GM04504 (cell line): Measurements from ENCODE around the gene SSX4B.
"Not testable (repeated sequence)": the region's sequence is repeated elsewhere in the genome, so short reads cannot be mapped to it uniquely, and the experiment has no call there.

Experiments
- DNase-seq: peaks from one replicate; pipeline ENCODE4 v3.0.0-alpha.2; 2012; ENCODE audit warnings: low read depth

SSX4B gene

GRCh38 chrX:48411860-48412259, at the start of gene SSX4B:
Gene SSX4B, minus strand, starts transcription at chrX:48411960. Its CDS starts 588 bp downstream, at chrX:48411372.
- not testable (repeated sequence) for DNase-seq

GRCh38 chrX:48460606-48461005, 48.8 kb upstream of the SSX4B start:
- DNase-seq: no peak

- no peak for DNase-seq
These were observed 48.3 kb upstream of the SSX4B start for GRCh38 chrX:48460031-48460430.

- DNase-seq: no peak
These were observed 47.7 kb upstream of the SSX4B start for GRCh38 chrX:48459483-48459882.

- DNase-seq: no peak
These were observed 47.0 kb upstream of the SSX4B start for GRCh38 chrX:48458711-48459110.

- DNase-seq: no peak
These were observed 45.0 kb upstream of the SSX4B start for GRCh38 chrX:48456628-48457331.

GRCh38 chrX:48451708-48452107, 39.9 kb upstream of the SSX4B start:
- no peak for DNase-seq

GRCh38 chrX:48450076-48450475, 38.3 kb upstream of the SSX4B start:
- no peak for DNase-seq

- not testable (repeated sequence) for DNase-seq
These were observed 35.4 kb upstream of the SSX4B start for GRCh38 chrX:48447201-48447600.

GRCh38 chrX:48433713-48434112, 22.0 kb upstream of the SSX4B start:
- not testable (repeated sequence) for DNase-seq

GRCh38 chrX:48430166-48430565, 18.4 kb upstream of the SSX4B start:
- not testable (repeated sequence) for DNase-seq

- DNase-seq: not testable (repeated sequence)
These were observed 17.8 kb upstream of the SSX4B start for GRCh38 chrX:48429606-48430005.

- DNase-seq: not testable (repeated sequence)
These were observed 15.4 kb upstream of the SSX4B start for GRCh38 chrX:48427027-48427716.

- DNase-seq: not testable (repeated sequence)
These were observed 13.9 kb downstream of the SSX4B start for GRCh38 chrX:48397825-48398224.

- not testable (repeated sequence) for DNase-seq
These were observed 14.8 kb downstream of the SSX4B start for GRCh38 chrX:48396931-48397330.

GRCh38 chrX:48383239-48383638, 28.5 kb downstream of the SSX4B start, which contains the start of gene SSX4:
Gene SSX4, plus strand, starts transcription at chrX:48383539. Its CDS starts 515 bp downstream, at chrX:48384054.
- not testable (repeated sequence) for DNase-seq

- not testable (repeated sequence) for DNase-seq
These were observed 41.4 kb downstream of the SSX4B start for GRCh38 chrX:48370408-48370807.

- DNase-seq: not testable (repeated sequence)
These were observed 43.9 kb downstream of the SSX4B start for GRCh38 chrX:48367717-48368408.

GRCh38 chrX:48359281-48359680, 52.5 kb downstream of the SSX4B start:
- DNase-seq: not testable (repeated sequence)

- DNase-seq: no peak
These were observed 54.1 kb downstream of the SSX4B start for GRCh38 chrX:48357681-48358080.

- DNase-seq: not testable (repeated sequence)
These were observed 55.3 kb downstream of the SSX4B start, which contains the start of gene SSX3 for GRCh38 chrX:48356315-48357094. Gene SSX3, minus strand, starts transcription at chrX:48356703. Its CDS starts 1,454 bp downstream, at chrX:48355249.
